HepG2 (cell line): ENCODE results near the gene HDGFL1. TPM values are rescaled to one million over a fixed set of nuclear protein-coding genes. Genes with fewer than 3 reads are reported as not detected.

Source experiments
- ATAC-seq: fragments of 200-7000 bp; cut with Tn5 transposase; 3 replicates; pipeline ENCODE4 v1.9.1; 2020; ENCODE audit warnings: mild to moderate bottlenecking, moderate library complexity
- BruUV-seq: library from RNA; stranded (reverse); fragments of 400-500 nt; replicated peaks from 2 replicates; lab custom pipeline; 2021; lab: Mats Ljungman, UMichigan
- CTCF ChIA-PET: fragments of 300-600 bp; formaldehyde crosslinking; extraction: SDS; loops from one replicate; lab custom pipeline; 2021; ENCODE audit warnings: low total read pairs, inconsistent platforms, low intra/inter-chr PET ratio; lab: Yijun Ruan, JAX
- POLR2A ChIA-PET: fragments of 350-600 bp; sonication (Branson Sonifier 250); formaldehyde crosslinking; loops from one replicate; lab custom pipeline; 2020; ENCODE audit warnings: antibody characterized with exemption, inconsistent platforms; lab: Yijun Ruan, JAX
- DNase-seq: peaks from one replicate; pipeline ENCODE4 v3.0.0-alpha.2; 2015; ENCODE audit warnings: low spot score
- FAIRE-seq: peaks from 3 replicates; lab custom pipeline; 2011; peaks lifted over from hg19 to GRCh38; lab: Jason Lieb, UNC
- H2AFZ ChIP-seq: one replicate; pipeline ENCODE4 v1.6.1; 2011; ENCODE audit warnings: low read length, inconsistent platforms
- H3K27ac ChIP-seq: fragments of 300-600 bp; 3 replicates; pipeline ENCODE4 v1.8.0; 2011; ENCODE audit warnings: mixed run types, mild to moderate bottlenecking, mixed read lengths, low read length, inconsistent platforms; ENCODE audit not compliant: insufficient read depth; ENCODE audit errors: extremely low read length
- H3K27me3 ChIP-seq, 2 experiments: fragments of 200-600 bp in 1 of 2; 2 replicates in 1 of 2; 3 replicates in 1 of 2; pipeline versions ENCODE4 v1.6.0 to v1.8.0; 2011; ENCODE audit warnings: low read length in 2 of 2, mild to moderate bottlenecking in 2 of 2, moderate library complexity in 2 of 2, inconsistent platforms in 1 of 2; ENCODE audit not compliant: insufficient read depth in 2 of 2, control insufficient read depth in 1 of 2
- H3K36me3 ChIP-seq, 2 experiments: fragments of 200-600 bp in 1 of 2; replicated peaks in 1 of 2; 2 replicates in 1 of 2; 3 replicates in 1 of 2; pipeline versions ENCODE4 v1.5.1 to v1.8.0; 2011; ENCODE audit warnings: low read length in 2 of 2, inconsistent platforms in 1 of 2; ENCODE audit not compliant: insufficient read depth in 2 of 2, control insufficient read depth in 1 of 2
- H3K4me1 ChIP-seq: 2 replicates; pipeline ENCODE4 v1.5.1; 2012; ENCODE audit warnings: low read length, inconsistent platforms; ENCODE audit not compliant: insufficient read depth
- H3K4me2 ChIP-seq: 2 replicates; pipeline ENCODE4 v1.6.0; 2011; ENCODE audit warnings: low read depth, low read length, inconsistent platforms
- H3K4me3 ChIP-seq, 3 experiments: fragments of 200-600 bp in 1 of 3; sonication (generic), shearing (Covaris generic) in 1 of 3; replicated peaks in 1 of 3; 2 replicates each; pipeline ENCODE4 v1.5.1; 2011 to 2016; ENCODE audit warnings: low read length in 3 of 3, inconsistent platforms in 2 of 3, low read depth in 2 of 3, mild to moderate bottlenecking in 2 of 3, control low read depth in 1 of 3, mixed read lengths in 1 of 3; ENCODE audit not compliant: insufficient read depth in 1 of 3
- H3K79me2 ChIP-seq: one replicate; pipeline ENCODE4 v1.6.1; 2011; ENCODE audit warnings: low read length, inconsistent platforms; ENCODE audit not compliant: insufficient read depth
- H3K9ac ChIP-seq: 2 replicates; pipeline ENCODE4 v1.6.0; 2011; ENCODE audit warnings: mild to moderate bottlenecking, low read depth, low read length, inconsistent platforms; ENCODE audit not compliant: insufficient read depth
- H3K9me3 ChIP-seq: 2 replicates; pipeline ENCODE4 v1.5.1; 2012; ENCODE audit warnings: mild to moderate bottlenecking, low read length
- H4K20me1 ChIP-seq: 2 replicates; pipeline ENCODE4 v1.6.0; 2011; ENCODE audit warnings: inconsistent platforms, mild to moderate bottlenecking, low read length, moderate library complexity; ENCODE audit not compliant: insufficient read depth
- DPF2 ChIP-seq: sonication (generic); formaldehyde crosslinking; IDR thresholded peaks from 2 replicates; pipeline ENCODE4 v1.4.0; 2020; ENCODE audit warnings: mild to moderate bottlenecking, low read depth, missing genetic modification reagents, borderline replicate concordance
- RXRA ChIP-seq: sonication (generic); formaldehyde crosslinking; IDR thresholded peaks from 2 replicates; pipeline ENCODE4 v1.5.1; 2020; ENCODE audit warnings: missing genetic modification reagents
- SKI ChIP-seq: fragments of 450-650 bp; IDR thresholded peaks from one replicate; pipeline ENCODE4 v1.6.1; 2018; ENCODE audit warnings: mild to moderate bottlenecking; ENCODE audit not compliant: partially characterized antibody
- SP2 ChIP-seq: sonication (generic); formaldehyde crosslinking; IDR thresholded peaks from 2 replicates; pipeline ENCODE4 v1.5.1; 2020; ENCODE audit warnings: mild to moderate bottlenecking, missing genetic modification reagents
- ZNF329 ChIP-seq: sonication (generic); formaldehyde crosslinking; IDR thresholded peaks from 2 replicates; pipeline ENCODE4 v1.9.0; 2021; ENCODE audit warnings: low read depth, mild to moderate bottlenecking, missing genetic modification reagents
- ZNF350 ChIP-seq: sonication (generic); formaldehyde crosslinking; IDR thresholded peaks from 2 replicates; pipeline ENCODE4 v1.4.0; 2020; ENCODE audit warnings: mild to moderate bottlenecking, low read depth, missing genetic modification reagents, borderline replicate concordance
- ZNF660 ChIP-seq: sonication (generic); formaldehyde crosslinking; IDR thresholded peaks from 2 replicates; pipeline ENCODE4 v1.5.1; 2020; ENCODE audit warnings: mild to moderate bottlenecking, low read depth, missing genetic modification reagents, borderline replicate concordance
- ZNF776 ChIP-seq: sonication (generic); formaldehyde crosslinking; IDR thresholded peaks from 2 replicates; pipeline ENCODE4 v1.4.0; 2020; ENCODE audit warnings: mild to moderate bottlenecking, missing genetic modification reagents
- WGBS: methylation state at CpG from one replicate; pipeline ENCODE4 v1.1.6; 2017; ENCODE audit warnings: low lambda C conversion rate; 5-methylcytosine and 5-hydroxymethylcytosine counted together
- in situ Hi-C: cut with HindIII; loops from 2 replicates; pipeline ENCODE4 v1.10.0; 2017; ENCODE audit warnings: low pct_unique_long_range_greater_than_20kb; ENCODE audit not compliant: extremely low pct_ligation_motif_present
- intact Hi-C: fragments of 100-400 bp; cut with micrococcal nuclease; formaldehyde crosslinking; loops from one replicate; pipeline ENCODE4 v1.10.0; 2022; ENCODE audit not compliant: unreplicated experiment
- polyA plus RNA-seq, 8 experiments: library from polyadenylated mRNA; depleted of rRNA in 3 of 8; stranded (reverse) in 7 of 8; unstranded in 1 of 8; fragments of >200 nt; fragmentation: Illumina TruSeq in 4 of 8; extraction: Trizol in 4 of 8; gene quantifications; 2 replicates each; pipeline versions ENCODE4 v1.2.1 to v1.2.3, GENCODE V29; 2011 to 2016; ENCODE audit warnings: low read depth in 4 of 8, missing spikeins in 1 of 8, mixed read lengths in 1 of 8; ENCODE audit not compliant: insufficient read depth in 1 of 8
- total RNA-seq, 5 experiments: library from RNA; depleted of rRNA; stranded (reverse); fragments of >200 nt; fragmentation: Illumina TruSeq; extraction: Trizol; gene quantifications; 2 replicates each; pipeline ENCODE4 v1.2.3, GENCODE V29; 2016; ENCODE audit warnings: low read depth in 1 of 5
- TF ChIP-seq, protein P1 (sequence below): sonication (generic); formaldehyde crosslinking; IDR thresholded peaks from 2 replicates; pipeline ENCODE4 v1.9.0; 2021; ENCODE audit warnings: missing genetic modification reagents, borderline replicate concordance
- TF ChIP-seq, protein P2 (sequence below): sonication (generic); formaldehyde crosslinking; IDR thresholded peaks from 2 replicates; pipeline ENCODE4 v1.5.1; 2020; ENCODE audit warnings: mild to moderate bottlenecking, missing genetic modification reagents, moderate library complexity
- TF ChIP-seq, protein P3 (sequence below): sonication (generic); formaldehyde crosslinking; IDR thresholded peaks from 2 replicates; pipeline ENCODE4 v1.4.0; 2020; ENCODE audit warnings: low read depth, missing genetic modification reagents

Gene HDGFL1
- total and polyA plus RNA-seq, 2 of the 13 experiments (the other 11 are each of a cell fraction or from before 2014, with no cell fraction given): not detected

DNA sequence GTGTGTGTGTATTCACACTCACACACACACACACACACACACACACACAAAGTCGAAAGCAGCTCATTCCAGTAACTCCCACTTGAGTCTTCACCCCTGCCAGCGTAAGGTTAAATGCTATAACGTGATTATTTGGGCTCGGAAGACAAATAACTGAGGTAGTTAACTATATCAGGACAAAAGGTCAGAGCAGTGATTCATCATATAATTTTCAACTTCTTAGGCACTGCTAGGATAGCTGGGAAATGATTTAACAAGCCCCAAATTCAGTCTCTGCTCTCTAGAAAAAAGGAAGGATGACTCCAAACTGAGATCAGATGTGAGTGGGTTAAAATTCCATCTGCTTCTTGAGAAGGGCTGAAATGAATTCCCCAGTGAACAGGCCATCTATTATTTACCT, 30.7 kb downstream of the HDGFL1 start:
- Histone ChIP-seq H2AFZ (no peak overlapping the region), H3K27ac (no peak overlapping the region), H3K9ac (no peak overlapping the region), H3K9me3 (peaks cover 78% of the 10 kb centered on the region), H4K20me1 (no peaks in the 10 kb centered on the region), H3K27me3 (no peaks in the 10 kb centered on the region), H3K4me1 (no peaks in the 10 kb centered on the region), H3K79me2 (no peaks in the 10 kb centered on the region), H3K4me2 (no peak overlapping the region), H3K36me3 (no peaks in the 10 kb centered on the region), H3K4me3 (no peak overlapping the region)
- no TSS peak for BruUV-seq
- no peak for DNase-seq
- ChIA-PET CTCF (no interaction called here), POLR2A (no interaction called here)
- no peak for ATAC-seq
- no peak for FAIRE-seq
- 22% methylated on average over 4 of the region's 4 CpGs for WGBS
- TF ChIP-seq, protein P1, sequence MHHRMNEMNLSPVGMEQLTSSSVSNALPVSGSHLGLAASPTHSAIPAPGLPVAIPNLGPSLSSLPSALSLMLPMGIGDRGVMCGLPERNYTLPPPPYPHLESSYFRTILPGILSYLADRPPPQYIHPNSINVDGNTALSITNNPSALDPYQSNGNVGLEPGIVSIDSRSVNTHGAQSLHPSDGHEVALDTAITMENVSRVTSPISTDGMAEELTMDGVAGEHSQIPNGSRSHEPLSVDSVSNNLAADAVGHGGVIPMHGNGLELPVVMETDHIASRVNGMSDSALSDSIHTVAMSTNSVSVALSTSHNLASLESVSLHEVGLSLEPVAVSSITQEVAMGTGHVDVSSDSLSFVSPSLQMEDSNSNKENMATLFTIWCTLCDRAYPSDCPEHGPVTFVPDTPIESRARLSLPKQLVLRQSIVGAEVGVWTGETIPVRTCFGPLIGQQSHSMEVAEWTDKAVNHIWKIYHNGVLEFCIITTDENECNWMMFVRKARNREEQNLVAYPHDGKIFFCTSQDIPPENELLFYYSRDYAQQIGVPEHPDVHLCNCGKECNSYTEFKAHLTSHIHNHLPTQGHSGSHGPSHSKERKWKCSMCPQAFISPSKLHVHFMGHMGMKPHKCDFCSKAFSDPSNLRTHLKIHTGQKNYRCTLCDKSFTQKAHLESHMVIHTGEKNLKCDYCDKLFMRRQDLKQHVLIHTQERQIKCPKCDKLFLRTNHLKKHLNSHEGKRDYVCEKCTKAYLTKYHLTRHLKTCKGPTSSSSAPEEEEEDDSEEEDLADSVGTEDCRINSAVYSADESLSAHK (CRISPR knock-in tag): no peak
- no peak for TF ChIP-seq DPF2
- TF ChIP-seq RXRA (CRISPR knock-in tag): no peak
- TF ChIP-seq ZNF660 (CRISPR knock-in tag): no peak
- TF ChIP-seq, protein P2, sequence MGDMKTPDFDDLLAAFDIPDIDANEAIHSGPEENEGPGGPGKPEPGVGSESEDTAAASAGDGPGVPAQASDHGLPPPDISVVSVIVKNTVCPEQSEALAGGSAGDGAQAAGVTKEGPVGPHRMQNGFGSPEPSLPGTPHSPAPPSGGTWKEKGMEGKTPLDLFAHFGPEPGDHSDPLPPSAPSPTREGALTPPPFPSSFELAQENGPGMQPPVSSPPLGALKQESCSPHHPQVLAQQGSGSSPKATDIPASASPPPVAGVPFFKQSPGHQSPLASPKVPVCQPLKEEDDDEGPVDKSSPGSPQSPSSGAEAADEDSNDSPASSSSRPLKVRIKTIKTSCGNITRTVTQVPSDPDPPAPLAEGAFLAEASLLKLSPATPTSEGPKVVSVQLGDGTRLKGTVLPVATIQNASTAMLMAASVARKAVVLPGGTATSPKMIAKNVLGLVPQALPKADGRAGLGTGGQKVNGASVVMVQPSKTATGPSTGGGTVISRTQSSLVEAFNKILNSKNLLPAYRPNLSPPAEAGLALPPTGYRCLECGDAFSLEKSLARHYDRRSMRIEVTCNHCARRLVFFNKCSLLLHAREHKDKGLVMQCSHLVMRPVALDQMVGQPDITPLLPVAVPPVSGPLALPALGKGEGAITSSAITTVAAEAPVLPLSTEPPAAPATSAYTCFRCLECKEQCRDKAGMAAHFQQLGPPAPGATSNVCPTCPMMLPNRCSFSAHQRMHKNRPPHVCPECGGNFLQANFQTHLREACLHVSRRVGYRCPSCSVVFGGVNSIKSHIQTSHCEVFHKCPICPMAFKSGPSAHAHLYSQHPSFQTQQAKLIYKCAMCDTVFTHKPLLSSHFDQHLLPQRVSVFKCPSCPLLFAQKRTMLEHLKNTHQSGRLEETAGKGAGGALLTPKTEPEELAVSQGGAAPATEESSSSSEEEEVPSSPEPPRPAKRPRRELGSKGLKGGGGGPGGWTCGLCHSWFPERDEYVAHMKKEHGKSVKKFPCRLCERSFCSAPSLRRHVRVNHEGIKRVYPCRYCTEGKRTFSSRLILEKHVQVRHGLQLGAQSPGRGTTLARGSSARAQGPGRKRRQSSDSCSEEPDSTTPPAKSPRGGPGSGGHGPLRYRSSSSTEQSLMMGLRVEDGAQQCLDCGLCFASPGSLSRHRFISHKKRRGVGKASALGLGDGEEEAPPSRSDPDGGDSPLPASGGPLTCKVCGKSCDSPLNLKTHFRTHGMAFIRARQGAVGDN: no peak
- TF ChIP-seq, protein P3, sequence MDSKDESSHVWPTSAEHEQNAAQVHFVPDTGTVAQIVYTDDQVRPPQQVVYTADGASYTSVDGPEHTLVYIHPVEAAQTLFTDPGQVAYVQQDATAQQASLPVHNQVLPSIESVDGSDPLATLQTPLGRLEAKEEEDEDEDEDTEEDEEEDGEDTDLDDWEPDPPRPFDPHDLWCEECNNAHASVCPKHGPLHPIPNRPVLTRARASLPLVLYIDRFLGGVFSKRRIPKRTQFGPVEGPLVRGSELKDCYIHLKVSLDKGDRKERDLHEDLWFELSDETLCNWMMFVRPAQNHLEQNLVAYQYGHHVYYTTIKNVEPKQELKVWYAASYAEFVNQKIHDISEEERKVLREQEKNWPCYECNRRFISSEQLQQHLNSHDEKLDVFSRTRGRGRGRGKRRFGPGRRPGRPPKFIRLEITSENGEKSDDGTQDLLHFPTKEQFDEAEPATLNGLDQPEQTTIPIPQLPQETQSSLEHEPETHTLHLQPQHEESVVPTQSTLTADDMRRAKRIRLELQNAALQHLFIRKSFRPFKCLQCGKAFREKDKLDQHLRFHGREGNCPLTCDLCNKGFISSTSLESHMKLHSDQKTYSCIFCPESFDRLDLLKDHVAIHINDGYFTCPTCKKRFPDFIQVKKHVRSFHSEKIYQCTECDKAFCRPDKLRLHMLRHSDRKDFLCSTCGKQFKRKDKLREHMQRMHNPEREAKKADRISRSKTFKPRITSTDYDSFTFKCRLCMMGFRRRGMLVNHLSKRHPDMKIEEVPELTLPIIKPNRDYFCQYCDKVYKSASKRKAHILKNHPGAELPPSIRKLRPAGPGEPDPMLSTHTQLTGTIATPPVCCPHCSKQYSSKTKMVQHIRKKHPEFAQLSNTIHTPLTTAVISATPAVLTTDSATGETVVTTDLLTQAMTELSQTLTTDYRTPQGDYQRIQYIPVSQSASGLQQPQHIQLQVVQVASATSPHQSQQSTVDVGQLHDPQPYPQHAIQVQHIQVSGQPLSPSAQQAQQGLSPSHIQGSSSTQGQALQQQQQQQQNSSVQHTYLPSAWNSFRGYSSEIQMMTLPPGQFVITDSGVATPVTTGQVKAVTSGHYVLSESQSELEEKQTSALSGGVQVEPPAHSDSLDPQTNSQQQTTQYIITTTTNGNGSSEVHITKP (CRISPR knock-in tag): no peak
- no peak for TF ChIP-seq SKI
- no peak for TF ChIP-seq ZNF776 (CRISPR knock-in tag)
- TF ChIP-seq ZNF350: no peak
- no peak for TF ChIP-seq ZNF329
- TF ChIP-seq SP2 (CRISPR knock-in tag): no peak
- intact Hi-C loops (no loop called here), in situ Hi-C loops (no loop called here)
